ENCODE measurements around the gene INPP5A. TPM values are rescaled to one million over a fixed set of nuclear protein-coding genes. Genes with fewer than 3 reads are reported as not detected.
"Not testable (repeated sequence)": the region's sequence is repeated elsewhere in the genome, so short reads cannot be mapped to it uniquely, and the experiment has no call there.

The INPP5A gene
- total RNA-seq, 2 donors from 2014 or later, result 65.2 to 102 TPM

GRCh38 chr10:132696728-132697577 lies 159.4 kb downstream of the INPP5A start:
- intact Hi-C loops (cut with DNase I), result no loop called here
- peak; percentile 49 for DNase-seq (ENCODE audit: low spot score)

GRCh38 chr10:132697578-132698200 lies 160.1 kb downstream of the INPP5A start:
- DNase-seq (ENCODE audit: low spot score), result peak; percentile 31
- intact Hi-C loops (cut with DNase I), result no loop called here

- peak; percentile 74 for DNase-seq (ENCODE audit: low spot score)
These were observed 160.7 kb downstream of the INPP5A start for GRCh38 chr10:132698211-132698751.

GRCh38 chr10:132698761-132699391 lies 161.3 kb downstream of the INPP5A start:
- DNase-seq (ENCODE audit: low spot score), result peak; percentile 71

More at GRCh38 chr10:132698211-132698751, 160.7 kb downstream of the INPP5A start:
- intact Hi-C loops (cut with DNase I), result no loop called here

GRCh38 chr10:132699411-132700155 lies 162.0 kb downstream of the INPP5A start:
- peak; percentile 79 for DNase-seq (ENCODE audit: low spot score)
- intact Hi-C loops (cut with DNase I), result no loop called here

More at GRCh38 chr10:132698761-132699391, 161.3 kb downstream of the INPP5A start:
- intact Hi-C loops (cut with DNase I), result no loop called here

GRCh38 chr10:132700156-132701098 lies 162.8 kb downstream of the INPP5A start:
- intact Hi-C loops (cut with DNase I), result no loop called here
- peak; percentile 80 for DNase-seq (ENCODE audit: low spot score)

- DNase-seq (ENCODE audit: low spot score), result peak; percentile 77
These were observed 163.7 kb downstream of the INPP5A start for GRCh38 chr10:132701099-132701845.

GRCh38 chr10:132701846-132702190 lies 164.2 kb downstream of the INPP5A start:
- DNase-seq (ENCODE audit: low spot score), result no peak
- intact Hi-C loops (cut with DNase I), result no loop called here

More at GRCh38 chr10:132701099-132701845, 163.7 kb downstream of the INPP5A start:
- intact Hi-C loops (cut with DNase I), result no loop called here

GRCh38 chr10:132702601-132703418 lies 165.2 kb downstream of the INPP5A start:
- DNase-seq (ENCODE audit: low spot score), result peak; percentile 72
- intact Hi-C loops (cut with DNase I), result no loop called here

GRCh38 chr10:132703419-132704007 lies 165.9 kb downstream of the INPP5A start:
- DNase-seq (ENCODE audit: low spot score), result peak; percentile 44
- intact Hi-C loops (cut with DNase I), result no loop called here

- DNase-seq (ENCODE audit: low spot score), result peak; percentile 80
- intact Hi-C loops (cut with DNase I), result no loop called here
These were observed 166.6 kb downstream of the INPP5A start for GRCh38 chr10:132704008-132704814.

GRCh38 chr10:132704815-132705064 lies 167.2 kb downstream of the INPP5A start:
- intact Hi-C loops (cut with DNase I); DNase-seq (ENCODE audit: low spot score): not testable (repeated sequence)

- intact Hi-C loops (cut with DNase I), result no loop called here
- DNase-seq (ENCODE audit: low spot score), result peak; percentile 72
These were observed 167.6 kb downstream of the INPP5A start for GRCh38 chr10:132705173-132705572.

GRCh38 chr10:132705943-132706342 lies 168.4 kb downstream of the INPP5A start:
- DNase-seq (ENCODE audit: low spot score), result no peak
- intact Hi-C loops (cut with DNase I), result no loop called here

- intact Hi-C loops (cut with DNase I), result no loop called here
- DNase-seq (ENCODE audit: low spot score), result peak; percentile 53
These were observed 169.1 kb downstream of the INPP5A start for GRCh38 chr10:132706701-132707100.

All from posterior vena cava (tissue), 2 donors.